Lung (tissue), 12 donors: ENCODE results near the gene C20orf96. TPM values are rescaled to one million over a fixed set of nuclear protein-coding genes. Genes with fewer than 3 reads are reported as not detected.
A peak's percentile ranks its signal among the peaks of the same experiment; 100 is the strongest.

ENCODE experiments used
- ATAC-seq: fragments of 200-7000 bp; cut with Tn5 transposase; one replicate; pipeline ENCODE4 v1.9.1; 2020; ENCODE audit warnings: moderate number of reproducible peaks; ENCODE audit not compliant: insufficient read depth, low FRiP score
- DNase-seq, 3 donors: peaks; one replicate each; pipeline ENCODE4 v3.0.0-alpha.2; 2013 to 2017
- H3K27ac ChIP-seq, 2 donors: one replicate each; pipeline ENCODE4 v1.5.1; 2013; ENCODE audit warnings: mild to moderate bottlenecking in 2 of 2, moderate library complexity in 2 of 2, control low read depth in 1 of 2, inconsistent platforms in 1 of 2, low read depth in 1 of 2, low read length in 1 of 2
- H3K27me3 ChIP-seq, 3 donors: one replicate each; pipeline ENCODE4 v1.5.1; 2013; ENCODE audit warnings: low read length in 2 of 3; ENCODE audit not compliant: control insufficient read depth in 3 of 3, insufficient read depth in 3 of 3
- H3K36me3 ChIP-seq, 4 donors: one replicate each; pipeline ENCODE4 v1.5.1; 2013; ENCODE audit warnings: low read length in 4 of 4, mild to moderate bottlenecking in 1 of 4, moderate library complexity in 1 of 4; ENCODE audit not compliant: control insufficient read depth in 4 of 4, insufficient read depth in 4 of 4
- H3K4me1 ChIP-seq, 5 donors: one replicate each; pipeline ENCODE4 v1.5.1; 2013; ENCODE audit warnings: low read length in 5 of 5, mild to moderate bottlenecking in 2 of 5, moderate library complexity in 1 of 5; ENCODE audit not compliant: control insufficient read depth in 5 of 5, insufficient read depth in 5 of 5
- H3K4me3 ChIP-seq: one replicate; pipeline ENCODE4 v1.5.1; 2013; ENCODE audit warnings: mild to moderate bottlenecking, control low read depth, moderate library complexity
- H3K9ac ChIP-seq, 2 donors: one replicate each; pipeline ENCODE4 v1.5.1; 2013; ENCODE audit warnings: low read length in 2 of 2, control low read depth in 1 of 2; ENCODE audit not compliant: insufficient read depth in 1 of 2
- H3K9me3 ChIP-seq, 4 donors: one replicate each; pipeline ENCODE4 v1.5.1; 2013; ENCODE audit warnings: low read length in 3 of 4, mild to moderate bottlenecking in 1 of 4, moderate library complexity in 1 of 4; ENCODE audit not compliant: control insufficient read depth in 4 of 4, insufficient read depth in 3 of 4
- WGBS, 2 donors: extraction: QIAGEN DNeasy Blood & Tissue Kit; methylation state at CpG; one replicate each; pipeline ENCODE4 v1.1.7; 2013; 5-methylcytosine and 5-hydroxymethylcytosine counted together
- polyA plus RNA-seq, 2 donors: library from polyadenylated mRNA; stranded (reverse); fragments of 200-250 nt; gene quantifications; one replicate each; pipeline ENCODE4 v1.2.1, GENCODE V29; 2013
- total RNA-seq, 2 donors: library from RNA; depleted of rRNA in 1 of 2; stranded (reverse); fragments of >200 nt in 1 of 2; gene quantifications; one replicate each; pipeline ENCODE4 v1.2.1, GENCODE V29; 2014 to 2021
- TF ChIP-seq, protein P1 (sequence below): IDR thresholded peaks from 2 replicates; pipeline ENCODE4 v1.5.1; 2012; ENCODE audit warnings: mild to moderate bottlenecking; ENCODE audit errors: control extremely low read depth, extremely low read depth
- donor health status: control.
- donor health status: control.
- donor health status: Bipolar disorder and iron deficiency.
- donor health status: healthy.
- donor health status: DM: yes; HTN: yes; CAD: no.

C20orf96 gene
- total and polyA plus RNA-seq, 4 donors, result 5.2 to 22.4 (median 10.5) TPM

DNA sequence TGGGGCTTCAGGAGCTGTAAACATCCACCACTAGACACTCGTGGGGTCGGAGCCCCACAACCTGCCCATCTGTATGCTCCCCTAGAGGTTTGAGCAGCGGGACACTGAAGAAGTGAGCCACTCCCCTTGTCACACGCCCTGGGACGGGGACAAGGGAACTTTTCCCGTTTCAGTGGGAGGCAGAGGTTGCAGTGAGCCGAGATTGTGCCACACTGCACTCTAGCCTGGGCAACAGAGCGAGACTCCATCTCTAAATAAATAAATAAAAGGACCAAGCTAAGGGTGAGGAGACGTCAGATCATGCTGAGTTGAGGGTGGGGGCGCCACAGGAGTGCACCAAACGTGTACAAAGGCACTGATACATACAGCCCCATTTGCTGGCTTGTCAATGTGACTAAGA lies 15.2 kb upstream of the C20orf96 start:
- no peak overlapping the region for H3K27ac ChIP-seq
- peaks cover 9 to 38% (median 19%) of the 10 kb centered on the region in 5 donors for H3K4me1 ChIP-seq
- DNase-seq (no peak), ATAC-seq (no peak)
- H3K9me3 ChIP-seq, result no peaks in the 10 kb centered on the region
- TF ChIP-seq, protein P1, sequence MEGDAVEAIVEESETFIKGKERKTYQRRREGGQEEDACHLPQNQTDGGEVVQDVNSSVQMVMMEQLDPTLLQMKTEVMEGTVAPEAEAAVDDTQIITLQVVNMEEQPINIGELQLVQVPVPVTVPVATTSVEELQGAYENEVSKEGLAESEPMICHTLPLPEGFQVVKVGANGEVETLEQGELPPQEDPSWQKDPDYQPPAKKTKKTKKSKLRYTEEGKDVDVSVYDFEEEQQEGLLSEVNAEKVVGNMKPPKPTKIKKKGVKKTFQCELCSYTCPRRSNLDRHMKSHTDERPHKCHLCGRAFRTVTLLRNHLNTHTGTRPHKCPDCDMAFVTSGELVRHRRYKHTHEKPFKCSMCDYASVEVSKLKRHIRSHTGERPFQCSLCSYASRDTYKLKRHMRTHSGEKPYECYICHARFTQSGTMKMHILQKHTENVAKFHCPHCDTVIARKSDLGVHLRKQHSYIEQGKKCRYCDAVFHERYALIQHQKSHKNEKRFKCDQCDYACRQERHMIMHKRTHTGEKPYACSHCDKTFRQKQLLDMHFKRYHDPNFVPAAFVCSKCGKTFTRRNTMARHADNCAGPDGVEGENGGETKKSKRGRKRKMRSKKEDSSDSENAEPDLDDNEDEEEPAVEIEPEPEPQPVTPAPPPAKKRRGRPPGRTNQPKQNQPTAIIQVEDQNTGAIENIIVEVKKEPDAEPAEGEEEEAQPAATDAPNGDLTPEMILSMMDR, result no peak
- peaks cover 0 to 6% (median 2%) of the 10 kb centered on the region in 4 donors for H3K36me3 ChIP-seq
- 82 to 88% methylated on average over 11 of the region's 11 CpGs for WGBS, 2 donors
- H3K9ac ChIP-seq, result no peak overlapping the region
- no peaks in the 10 kb centered on the region for H3K27me3 ChIP-seq
- no peak overlapping the region for H3K4me3 ChIP-seq

DNA sequence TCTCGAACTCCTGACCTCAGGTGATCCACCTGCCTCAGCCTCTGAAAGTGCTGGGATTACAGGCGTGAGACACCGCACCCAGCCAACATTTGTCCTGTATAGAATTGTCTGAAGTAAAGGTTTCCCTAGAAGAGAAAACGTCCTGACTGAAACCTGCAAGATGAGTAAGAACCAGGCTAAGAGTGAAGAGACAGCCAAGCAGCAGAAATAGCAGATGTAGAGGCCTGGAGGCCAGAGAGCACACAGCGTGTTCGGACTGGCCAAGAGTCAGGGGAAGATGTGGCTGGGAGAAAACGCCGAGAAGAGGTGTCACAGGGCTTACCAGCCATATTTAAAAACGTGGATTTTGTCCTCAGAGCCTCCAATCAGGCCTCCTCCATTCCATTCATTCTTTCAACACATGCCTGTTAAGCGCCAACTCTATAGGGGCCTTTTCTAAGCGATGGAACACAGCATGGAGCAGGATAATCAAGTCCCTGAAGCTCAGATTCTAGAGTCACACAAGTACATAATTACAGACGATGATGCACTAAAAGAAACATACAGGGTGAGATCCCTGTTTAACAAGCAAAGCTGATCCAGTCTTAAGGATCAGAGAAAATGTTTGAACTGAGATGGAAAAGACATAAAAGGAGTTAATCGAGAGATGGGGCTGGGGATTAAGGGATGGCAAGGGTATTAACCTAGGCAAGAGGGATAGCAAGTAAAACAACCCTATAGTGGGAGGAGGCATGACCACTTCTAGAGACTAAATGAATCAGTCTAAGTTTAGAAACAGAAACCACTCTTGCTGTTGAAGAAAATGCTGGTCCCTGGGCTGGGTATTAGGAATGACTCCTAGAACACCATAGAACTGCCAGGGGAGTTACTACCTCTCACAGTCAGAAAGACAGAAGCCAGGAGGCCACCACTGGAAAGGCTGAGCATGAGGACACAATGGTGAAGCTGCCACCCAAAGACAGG lies 11.6 kb upstream of the C20orf96 start:
- Histone ChIP-seq H3K4me3 (no peak overlapping the region), H3K4me1 (peaks cover 16 to 39% (median 27%) of the 10 kb centered on the region in 5 donors), H3K27ac (no peak overlapping the region), H3K36me3 (peaks cover 0 to 6% (median 6%) of the 10 kb centered on the region in 4 donors), H3K9ac (peak overlapping the region in 1 of 2 donors; percentile 34), H3K27me3 (no peaks in the 10 kb centered on the region), H3K9me3 (no peaks in the 10 kb centered on the region)
- ATAC-seq (no peak), DNase-seq (no peak)
- TF ChIP-seq, protein P1, result no peak
- WGBS, 2 donors, result 79 to 88% methylated on average over 13 of the region's 13 CpGs

DNA sequence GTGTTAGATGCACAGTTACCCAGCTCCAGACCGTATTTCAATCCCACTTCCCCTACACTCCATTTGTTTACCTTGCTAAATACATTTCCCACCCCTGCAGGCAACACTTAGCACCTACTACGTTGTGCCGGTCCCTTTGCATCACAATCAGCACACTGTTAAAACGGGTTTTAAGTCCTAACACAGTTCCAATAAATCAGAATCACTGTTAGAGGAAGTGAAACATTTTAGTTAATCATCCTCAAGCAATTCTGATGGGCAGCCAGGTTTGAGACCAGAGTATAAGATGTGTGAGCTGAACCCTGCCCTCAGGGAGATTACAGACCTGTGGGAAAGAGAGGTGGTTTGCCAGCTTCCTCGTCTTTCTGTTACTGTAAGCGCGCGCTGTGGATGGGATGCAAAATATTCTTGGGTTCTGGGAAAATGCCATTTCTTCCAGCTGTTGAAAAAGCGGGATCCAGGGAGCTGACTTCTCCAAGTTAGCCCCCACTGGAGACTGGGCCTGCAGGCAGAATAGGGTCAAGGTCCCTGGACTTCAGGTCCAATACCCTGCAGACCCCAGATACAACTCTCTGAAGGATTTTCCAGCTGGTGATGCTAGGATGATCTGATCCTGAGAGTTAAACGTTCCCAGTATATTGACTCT lies 9.9 kb upstream of the C20orf96 start:
- Histone ChIP-seq H3K4me1 (peaks cover 16 to 44% (median 27%) of the 10 kb centered on the region in 5 donors), H3K27ac (no peak overlapping the region), H3K4me3 (peak overlapping the region; percentile 30), H3K27me3 (no peaks in the 10 kb centered on the region), H3K9ac (peak overlapping the region in 1 of 2 donors; percentile 24), H3K9me3 (no peaks in the 10 kb centered on the region), H3K36me3 (peaks cover 0 to 6% (median 6%) of the 10 kb centered on the region in 4 donors)
- ATAC-seq (no peak), DNase-seq (peak; percentile 42 to 84 (median 76))
- TF ChIP-seq, protein P1, result no peak
- 36 to 41% methylated on average over 10 of the region's 10 CpGs for WGBS, 2 donors
